Stimulated activated CD8-positive, alpha-beta memory T cell treated with anti-CD3 and anti-CD28 coated beads, Interleukin-15, amount 100 ng/mL, for 4 hours (primary cell): ENCODE results near the gene CNOT2.
"Not testable (repeated sequence)": the region's sequence is repeated elsewhere in the genome, so short reads cannot be mapped to it uniquely, and the experiment has no call there.

Source experiments
- DNase-seq, 2 donors: peaks; one replicate each; pipeline ENCODE4 v3.0.0-alpha.2; 2020; ENCODE audit warnings: low read depth in 2 of 2

The CNOT2 gene

GRCh38 chr12:70365398-70365647 is 122.1 kb downstream of the CNOT2 start:
- no peak for DNase-seq

GRCh38 chr12:70365648-70366518 is 122.7 kb downstream of the CNOT2 start, which contains the start of gene KCNMB4:
KCNMB4 (plus strand) TSS chr12:70366290; CDS start chr12:70366735, 445 bp downstream.
- peak; percentile 39 to 68 for DNase-seq

- peak; percentile 27 to 40 for DNase-seq
These were observed 123.5 kb downstream of the CNOT2 start for GRCh38 chr12:70366581-70367257.

GRCh38 chr12:70367258-70368141 is 124.3 kb downstream of the CNOT2 start:
- no peak for DNase-seq

- no peak for DNase-seq
These were observed 129.6 kb downstream of the CNOT2 start for GRCh38 chr12:70372881-70373280.

GRCh38 chr12:70379846-70380245 is 136.6 kb downstream of the CNOT2 start:
- no peak for DNase-seq

- DNase-seq, result no peak
These were observed 140.3 kb downstream of the CNOT2 start for GRCh38 chr12:70383484-70383883.

- DNase-seq, result no peak
These were observed 140.7 kb downstream of the CNOT2 start for GRCh38 chr12:70383886-70384285.

- DNase-seq, result no peak
These were observed 143.5 kb downstream of the CNOT2 start for GRCh38 chr12:70386771-70387170.

- DNase-seq, result no peak
These were observed 146.4 kb downstream of the CNOT2 start for GRCh38 chr12:70389678-70390077.

- not testable (repeated sequence) for DNase-seq
These were observed 149.4 kb downstream of the CNOT2 start for GRCh38 chr12:70392631-70393030.

- DNase-seq, result no peak
These were observed 150.7 kb downstream of the CNOT2 start for GRCh38 chr12:70393787-70394499.

GRCh38 chr12:70398002-70398401 is 154.8 kb downstream of the CNOT2 start:
- no peak for DNase-seq

GRCh38 chr12:70398862-70399261 is 155.6 kb downstream of the CNOT2 start:
- DNase-seq, result no peak

- DNase-seq, result no peak
These were observed 156.1 kb downstream of the CNOT2 start for GRCh38 chr12:70399311-70399710.

GRCh38 chr12:70400124-70400523 is 156.9 kb downstream of the CNOT2 start:
- DNase-seq, result no peak

- DNase-seq, result no peak
These were observed 159.4 kb downstream of the CNOT2 start for GRCh38 chr12:70402597-70402996.

- no peak for DNase-seq
These were observed 160.6 kb downstream of the CNOT2 start for GRCh38 chr12:70403826-70404225.
